ENCODE data around the gene HLF. TPM values are rescaled to one million over a fixed set of nuclear protein-coding genes. Genes with fewer than 3 reads are reported as not detected.

The HLF gene
- total RNA-seq, 1 experiment from 2014 or later: 0.13 TPM

GRCh38 chr17:55236316-55236715 lies 28.4 kb upstream of the HLF start:
- no peak overlapping the region for H3K27ac ChIP-seq (ENCODE audit: low read length)
- in situ Hi-C loops (cut with HindIII; ENCODE audit: low pct_unique_long_range_greater_than_20kb, low sequenced_read_pairs) (no loop called here), intact Hi-C loops (cut with micrococcal nuclease; ENCODE audit: unreplicated experiment) (no loop called here)
- TF ChIP-seq TCF7L2 (IDR thresholded peaks at IDR 0.05; ENCODE audit: low read depth, low read length): no peak
- no peak for TF ChIP-seq REST (IDR thresholded peaks at IDR 0.05; ENCODE audit: insufficient read depth in 1 of 2, low read depth in 2 of 2, low read length in 1 of 2)
- TF ChIP-seq CTCF (IDR thresholded peaks at IDR 0.05): no peak
- TF ChIP-seq POLR2AphosphoS5 (IDR thresholded peaks at IDR 0.05; ENCODE audit: low read depth, low read length): no peak
- TF ChIP-seq SIN3A (IDR thresholded peaks at IDR 0.05; ENCODE audit: borderline replicate concordance, insufficient read depth, low read depth, low read length): no peak
- CTCF ChIA-PET: interaction anchor here (0.6 kb wide), 1 partner anchor 481 kb away, joined by 3 read pairs; no protein-coding TSS in a partner anchor
- 0 out of 2 replicates have a peak, but pooled peaks cover 5% of the 10 kb centered on the region for H3K4me1 ChIP-seq (ENCODE audit: control insufficient read depth, insufficient read depth, low read length)
- peaks cover 15% of the 10 kb centered on the region for H3K27me3 ChIP-seq (ENCODE audit: control insufficient read depth, insufficient read depth, low read length)
- H3K36me3 ChIP-seq (ENCODE audit: control insufficient read depth, insufficient read depth, low read length): no peaks in the 10 kb centered on the region
- no peaks in the 10 kb centered on the region for H3K9me3 ChIP-seq (ENCODE audit: control insufficient read depth, insufficient read depth, low read depth, low read length)
- POLR2A ChIA-PET: no interaction called here
- DNase-seq (ENCODE audit: low read depth, low spot score) (no peak), ATAC-seq (no peak)
- no TSS peak for BruUV-seq (replicated peaks)
- H3K4me3 ChIP-seq (ENCODE audit: low read depth in 2 of 2, low read length in 2 of 2): no peak overlapping the region

GRCh38 chr17:55237268-55237667 lies 27.5 kb upstream of the HLF start:
- no peak for ATAC-seq
- H3K27me3 ChIP-seq (ENCODE audit: control insufficient read depth, insufficient read depth, low read length): peaks cover 15% of the 10 kb centered on the region
- DNase-seq (ENCODE audit: low read depth, low spot score): no peak
- TF ChIP-seq SIN3A (IDR thresholded peaks at IDR 0.05; ENCODE audit: borderline replicate concordance, insufficient read depth, low read depth, low read length): no peak
- no peak for TF ChIP-seq POLR2AphosphoS5 (IDR thresholded peaks at IDR 0.05; ENCODE audit: low read depth, low read length)
- TF ChIP-seq CTCF (IDR thresholded peaks at IDR 0.05): no peak
- no peak for TF ChIP-seq TCF7L2 (IDR thresholded peaks at IDR 0.05; ENCODE audit: low read depth, low read length)
- no peak for TF ChIP-seq REST (IDR thresholded peaks at IDR 0.05; ENCODE audit: insufficient read depth in 1 of 2, low read depth in 2 of 2, low read length in 1 of 2)
- BruUV-seq (replicated peaks): no TSS peak
- H3K4me3 ChIP-seq (ENCODE audit: low read depth in 2 of 2, low read length in 2 of 2): no peak overlapping the region
- H3K9me3 ChIP-seq (ENCODE audit: control insufficient read depth, insufficient read depth, low read depth, low read length): no peaks in the 10 kb centered on the region
- H3K27ac ChIP-seq (ENCODE audit: low read length): no peak overlapping the region
- intact Hi-C loops (cut with micrococcal nuclease; ENCODE audit: unreplicated experiment) (no loop called here), in situ Hi-C loops (cut with HindIII; ENCODE audit: low pct_unique_long_range_greater_than_20kb, low sequenced_read_pairs) (no loop called here)
- ChIA-PET POLR2A (no interaction called here), CTCF (interaction anchor here (0.5 kb wide), 1 partner anchor 109 kb away, joined by 9 read pairs; no protein-coding TSS in a partner anchor)
- H3K36me3 ChIP-seq (ENCODE audit: control insufficient read depth, insufficient read depth, low read length): no peaks in the 10 kb centered on the region
- 0 out of 2 replicates have a peak, but pooled peaks cover 5% of the 10 kb centered on the region for H3K4me1 ChIP-seq (ENCODE audit: control insufficient read depth, insufficient read depth, low read length)

Measured in Panc1 (cell line).